Gastrocnemius medialis (tissue), 4 donors: ENCODE measurements around the gene SIT1. TPM values are rescaled to one million over a fixed set of nuclear protein-coding genes. Genes with fewer than 3 reads are reported as not detected.

Experiments
- ATAC-seq, 2 donors: fragments of 150-250 bp; one replicate each; pipeline ENCODE4 v1.9.1; 2016
- DNase-seq, 2 donors: peaks; one replicate each; pipeline ENCODE4 v3.0.0-alpha.2; 2019
- H3K27ac ChIP-seq, 4 donors: fragments of 200-600 bp; sonication (generic); 1 replicate in 1 of 4; 2 replicates in 3 of 4; pipeline ENCODE4 v1.5.1; 2016 to 2018; ENCODE audit warnings: mild to moderate bottlenecking in 2 of 4, moderate library complexity in 1 of 4
- H3K27me3 ChIP-seq, 3 donors: fragments of 200-600 bp; sonication (generic) in 2 of 3; 1 replicate in 1 of 3; 2 replicates in 2 of 3; pipeline versions ENCODE4 v1.5.1 to v1.6.0; 2016 to 2019; ENCODE audit warnings: mild to moderate bottlenecking in 1 of 3, moderate library complexity in 1 of 3
- H3K36me3 ChIP-seq, 2 donors: fragments of 200-600 bp; sonication (generic) in 1 of 2; one replicate each; pipeline ENCODE4 v1.5.1; 2017 to 2018
- H3K4me1 ChIP-seq, 2 donors: fragments of 200-600 bp; sonication (generic) in 1 of 2; one replicate each; pipeline ENCODE4 v1.5.1; 2016 to 2017; ENCODE audit warnings: mild to moderate bottlenecking in 2 of 2
- H3K4me3 ChIP-seq, 4 donors: fragments of 200-600 bp; sonication (generic) in 3 of 4; 1 replicate in 1 of 4; 2 replicates in 3 of 4; pipeline ENCODE4 v1.5.1; 2016 to 2019; ENCODE audit warnings: mild to moderate bottlenecking in 2 of 4
- H3K9me3 ChIP-seq, 3 donors: fragments of 200-600 bp; sonication (generic) in 2 of 3; 1 replicate in 1 of 3; 2 replicates in 2 of 3; pipeline ENCODE4 v1.5.1; 2016 to 2019
- CTCF ChIP-seq, 5 experiments: fragments of 450-650 bp in 3 of 5; fragments of 200-600 bp in 2 of 5; sonication (generic) in 2 of 5; IDR thresholded peaks in 4 of 5; conservative IDR thresholded peaks in 1 of 5; 1 replicate in 4 of 5; 2 replicates in 1 of 5; pipeline ENCODE4 v1.5.1; 2016 to 2019; ENCODE audit warnings: antibody characterized with exemption in 5 of 5, mild to moderate bottlenecking in 3 of 5, moderate library complexity in 3 of 5
- POLR2A ChIP-seq, 2 donors: fragments of 450-650 bp; IDR thresholded peaks; one replicate each; pipeline ENCODE4 v1.6.1; 2017; ENCODE audit warnings: antibody characterized with exemption in 2 of 2, mild to moderate bottlenecking in 2 of 2, moderate library complexity in 2 of 2
- in situ Hi-C, 4 donors: fragments of 200-750 bp; cut with MboI; loops; one replicate each; pipeline versions ENCODE4 v1.15.0 to v1.8.0; 2017; ENCODE audit warnings: low sequenced_read_pairs in 4 of 4
- intact Hi-C: fragments of 100-400 bp; cut with DNase I; formaldehyde crosslinking; loops from one replicate; pipeline ENCODE4 v1.15.1; 2023; ENCODE audit warnings: low total_unique reads
- total RNA-seq, 4 donors: library from RNA; depleted of rRNA; stranded (reverse); fragments of >200 nt; gene quantifications; one replicate each; pipeline versions ENCODE4 v1.1.0 to v1.2.3, GENCODE V29; 2016

SIT1 gene
- total RNA-seq, 4 donors from 2014 or later: not detected

- no peak for TF ChIP-seq POLR2A (IDR thresholded peaks at IDR 0.05)
- Histone ChIP-seq H3K27ac (peak within 1 kb of the TSS in 2 of 4 donors; percentile 22 to 38), H3K4me1 (peaks cover 7 to 24% of the 10 kb centered on the region in 2 donors), H3K9me3 (no peaks in the 10 kb centered on the region), H3K4me3 (no peak within 1 kb of the TSS), H3K36me3 (no peaks in the 10 kb centered on the region), H3K27me3 (no peaks in the 10 kb centered on the region)
- intact Hi-C loops (no loop called here), in situ Hi-C loops (loop anchor here in 1 of 4 donors (25.0 kb wide), 1 partner anchor 111 kb away; a partner anchor contains a TSS)
- ATAC-seq: peak; percentile 59 to 77
- peak in 1 of 2 donors; percentile 65 for DNase-seq
These were observed 22.6 kb upstream of the SIT1 start, which contains the start of gene CA9 for GRCh38 chr9:35673132-35674024. CA9 (plus strand) TSS chr9:35673928; CDS start chr9:35673960, 32 bp downstream.

GRCh38 chr9:35669331-35670145 lies 18.8 kb upstream of the SIT1 start:
- intact Hi-C loops (no loop called here), in situ Hi-C loops (loop anchor here in 2 of 4 donors (10.0 to 25.0 kb wide), 2 partner anchors 55 to 107 kb away; a partner anchor contains a TSS)
- Histone ChIP-seq H3K27me3 (no peaks in the 10 kb centered on the region), H3K27ac (no peak overlapping the region), H3K4me1 (peaks cover 11 to 22% of the 10 kb centered on the region in 2 donors), H3K36me3 (no peaks in the 10 kb centered on the region), H3K4me3 (no peak overlapping the region), H3K9me3 (no peaks in the 10 kb centered on the region)
- no peak for ATAC-seq
- DNase-seq: no peak
- no peak for TF ChIP-seq CTCF (IDR thresholded peaks at IDR 0.05 in 4 of 5, conservative IDR thresholded peaks at IDR 0.05 in 1 of 5)
- no peak for TF ChIP-seq POLR2A (IDR thresholded peaks at IDR 0.05)

- no peaks in the 10 kb centered on the region for H3K9me3 ChIP-seq
- ATAC-seq: no peak
- no peak for DNase-seq
- H3K4me3 ChIP-seq: no peak overlapping the region
- no peak for TF ChIP-seq CTCF (IDR thresholded peaks at IDR 0.05 in 4 of 5, conservative IDR thresholded peaks at IDR 0.05 in 1 of 5)
- no peak for TF ChIP-seq POLR2A (IDR thresholded peaks at IDR 0.05)
- no peaks in the 10 kb centered on the region for H3K36me3 ChIP-seq
- H3K27me3 ChIP-seq: no peaks in the 10 kb centered on the region
- intact Hi-C loops (no loop called here), in situ Hi-C loops (loop anchor here in 2 of 4 donors (10.0 to 25.0 kb wide), 2 partner anchors 57 to 106 kb away; a partner anchor contains a TSS)
- H3K27ac ChIP-seq: no peak overlapping the region
- H3K4me1 ChIP-seq: peaks cover 4 to 12% of the 10 kb centered on the region in 2 donors
These were observed 17.2 kb upstream of the SIT1 start for GRCh38 chr9:35667939-35668338.

- no peaks in the 10 kb centered on the region for H3K36me3 ChIP-seq
- in situ Hi-C loops: loop anchor here in 2 of 4 donors (10.0 to 25.0 kb wide), 2 partner anchors 58 to 104 kb away; a partner anchor contains a TSS
- no peak for TF ChIP-seq POLR2A (IDR thresholded peaks at IDR 0.05)
- no peak for TF ChIP-seq CTCF (IDR thresholded peaks at IDR 0.05 in 4 of 5, conservative IDR thresholded peaks at IDR 0.05 in 1 of 5)
- no peak for DNase-seq
- H3K4me1 ChIP-seq: peaks cover 4 to 13% of the 10 kb centered on the region in 2 donors
- no peak overlapping the region for H3K27ac ChIP-seq
- no peaks in the 10 kb centered on the region for H3K9me3 ChIP-seq
- ATAC-seq: no peak
- intact Hi-C loops: no loop called here
- no peaks in the 10 kb centered on the region for H3K27me3 ChIP-seq
- H3K4me3 ChIP-seq: no peak overlapping the region
These were observed 15.8 kb upstream of the SIT1 start for GRCh38 chr9:35666549-35666948.
